Measurements from ENCODE around the gene VAV2.

DNA sequence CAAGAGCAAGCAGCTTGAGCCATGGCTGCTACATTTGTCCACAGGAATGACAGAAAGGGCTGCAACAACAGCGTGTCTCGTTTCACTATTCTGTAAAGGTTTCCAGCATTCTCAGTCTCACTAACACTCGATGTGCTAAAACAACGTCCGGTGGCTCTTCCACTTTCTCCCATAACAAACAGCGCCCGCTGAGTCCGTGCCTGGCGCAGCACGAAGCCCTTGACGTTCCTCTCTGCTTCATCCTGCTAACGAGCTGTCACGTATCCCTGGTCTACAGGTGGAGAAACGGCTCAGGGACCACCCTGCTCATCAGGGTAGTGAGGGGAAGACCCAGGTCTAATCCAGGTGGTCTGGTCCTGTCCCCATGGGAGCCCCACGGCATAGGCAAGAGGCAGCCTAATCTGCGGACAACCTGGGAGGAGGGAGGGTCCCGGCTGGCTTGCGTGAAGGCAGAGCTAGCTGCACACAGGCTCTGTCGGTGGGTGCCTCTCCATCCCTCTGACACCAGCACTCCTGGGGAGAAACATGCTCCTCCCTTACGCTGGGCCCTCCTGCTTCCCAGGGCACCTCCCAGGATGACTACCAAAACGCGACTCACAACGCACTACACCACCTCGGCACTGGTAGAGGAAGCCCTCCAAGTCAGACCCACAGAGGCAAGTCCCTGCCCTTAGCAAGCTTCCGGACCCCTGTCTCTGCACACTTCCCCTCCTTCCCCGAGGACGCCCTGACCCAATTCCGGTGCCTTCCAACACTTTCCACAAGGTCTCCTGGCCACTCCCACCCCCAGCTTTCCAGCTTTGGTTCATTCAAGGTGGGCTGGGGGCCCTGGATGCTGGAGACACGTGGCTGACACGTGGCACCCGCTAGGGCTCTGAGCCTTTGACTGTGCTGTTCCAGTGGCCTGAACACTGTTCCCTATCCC is 43.3 kb downstream of the VAV2 start:
- TF ChIP-seq, protein P1, sequence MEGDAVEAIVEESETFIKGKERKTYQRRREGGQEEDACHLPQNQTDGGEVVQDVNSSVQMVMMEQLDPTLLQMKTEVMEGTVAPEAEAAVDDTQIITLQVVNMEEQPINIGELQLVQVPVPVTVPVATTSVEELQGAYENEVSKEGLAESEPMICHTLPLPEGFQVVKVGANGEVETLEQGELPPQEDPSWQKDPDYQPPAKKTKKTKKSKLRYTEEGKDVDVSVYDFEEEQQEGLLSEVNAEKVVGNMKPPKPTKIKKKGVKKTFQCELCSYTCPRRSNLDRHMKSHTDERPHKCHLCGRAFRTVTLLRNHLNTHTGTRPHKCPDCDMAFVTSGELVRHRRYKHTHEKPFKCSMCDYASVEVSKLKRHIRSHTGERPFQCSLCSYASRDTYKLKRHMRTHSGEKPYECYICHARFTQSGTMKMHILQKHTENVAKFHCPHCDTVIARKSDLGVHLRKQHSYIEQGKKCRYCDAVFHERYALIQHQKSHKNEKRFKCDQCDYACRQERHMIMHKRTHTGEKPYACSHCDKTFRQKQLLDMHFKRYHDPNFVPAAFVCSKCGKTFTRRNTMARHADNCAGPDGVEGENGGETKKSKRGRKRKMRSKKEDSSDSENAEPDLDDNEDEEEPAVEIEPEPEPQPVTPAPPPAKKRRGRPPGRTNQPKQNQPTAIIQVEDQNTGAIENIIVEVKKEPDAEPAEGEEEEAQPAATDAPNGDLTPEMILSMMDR (IDR thresholded peaks at IDR 0.05): no peak
- no peak for TF ChIP-seq POLR2A (IDR thresholded peaks at IDR 0.05)

Data from adrenal gland (tissue), 5 donors.